GM12878 (cell line): ENCODE data around the gene GVQW3. TPM values are rescaled to one million over a fixed set of nuclear protein-coding genes. Genes with fewer than 3 reads are reported as not detected.

Source experiments
- ATF7 ChIP-seq: fragments of 450-650 bp; IDR thresholded peaks from 2 replicates; pipeline ENCODE4 v1.6.1; 2016; ENCODE audit warnings: low read depth, mild to moderate bottlenecking
- CHD1 ChIP-seq: IDR thresholded peaks from 2 replicates; pipeline ENCODE4 v1.6.1; 2012; ENCODE audit warnings: low read depth, low read length, improper control_type of control experiment
- MEF2A ChIP-seq: IDR thresholded peaks from 2 replicates; pipeline ENCODE4 v1.6.1; 2011; ENCODE audit warnings: low read depth, mild to moderate bottlenecking, low read length, moderate library complexity; ENCODE audit not compliant: insufficient read depth
- SRF ChIP-seq, 2 experiments: IDR thresholded peaks; 2 replicates each; pipeline ENCODE4 v1.6.1; 2011; ENCODE audit warnings: low read depth in 2 of 2, low read length in 2 of 2, mild to moderate bottlenecking in 1 of 2, moderate library complexity in 1 of 2
- polyA plus RNA-seq, 11 experiments: library from polyadenylated mRNA; depleted of rRNA in 4 of 11; unstranded in 6 of 11; stranded (reverse) in 5 of 11; fragments of >200 nt; fragmentation: Nextera tagmentation in 4 of 11; fragmentation: Illumina TruSeq in 1 of 11; extraction: Ambion mirVana in 4 of 11; extraction: Trizol in 1 of 11; gene quantifications; 1 replicate in 1 of 11; 2 replicates in 10 of 11; pipeline versions ENCODE4 v1.2.1 to v1.2.3, GENCODE V29; 2011 to 2016; ENCODE audit warnings: inconsistent platforms in 2 of 11, missing spikeins in 2 of 11, low read depth in 1 of 11
- total RNA-seq, 4 experiments: library from RNA; depleted of rRNA in 3 of 4; stranded (reverse); fragments of >200 nt in 3 of 4; fragmentation: Illumina TruSeq in 1 of 4; extraction: Trizol in 1 of 4; gene quantifications; 2 replicates each; pipeline versions ENCODE4 v1.2.1 to v1.2.3, GENCODE V29; 2013 to 2021
- TF ChIP-seq, protein P1 (sequence below): fragments of 450-650 bp; formaldehyde crosslinking; IDR thresholded peaks from 2 replicates; pipeline ENCODE4 v1.5.0; 2022; ENCODE audit warnings: mild to moderate bottlenecking, missing genetic modification characterization
- TF ChIP-seq, protein P2 (sequence below): fragments of 450-650 bp; IDR thresholded peaks from 2 replicates; pipeline ENCODE4 v1.6.1; 2016; ENCODE audit warnings: mild to moderate bottlenecking, moderate library complexity, borderline replicate concordance

The GVQW3 gene
- total and polyA plus RNA-seq, 10 of the 15 experiments (the other 5 are each of a cell fraction or from before 2014, with no cell fraction given): 0.13 to 3.3 (median 1.7) TPM

DNA sequence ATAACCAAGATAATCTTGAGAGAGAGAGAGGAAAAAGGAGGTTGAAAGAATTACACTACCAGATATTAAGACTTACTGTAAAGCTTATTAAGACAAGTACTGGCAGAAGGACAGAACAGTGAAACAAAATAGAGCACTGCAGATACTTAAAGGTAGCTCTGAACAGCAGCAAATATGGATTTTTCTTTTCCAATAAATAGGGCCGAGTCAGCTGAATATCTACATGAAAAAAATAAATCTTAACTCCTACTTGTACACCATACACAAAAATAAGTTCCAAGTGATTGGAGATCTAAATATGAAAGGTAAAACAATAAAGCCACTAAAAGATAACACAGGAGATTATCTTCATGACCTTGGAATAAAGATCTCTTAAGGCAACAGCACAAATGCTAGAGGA is 12.6 kb upstream of the GVQW3 start (continued):
- TF ChIP-seq, protein P1, sequence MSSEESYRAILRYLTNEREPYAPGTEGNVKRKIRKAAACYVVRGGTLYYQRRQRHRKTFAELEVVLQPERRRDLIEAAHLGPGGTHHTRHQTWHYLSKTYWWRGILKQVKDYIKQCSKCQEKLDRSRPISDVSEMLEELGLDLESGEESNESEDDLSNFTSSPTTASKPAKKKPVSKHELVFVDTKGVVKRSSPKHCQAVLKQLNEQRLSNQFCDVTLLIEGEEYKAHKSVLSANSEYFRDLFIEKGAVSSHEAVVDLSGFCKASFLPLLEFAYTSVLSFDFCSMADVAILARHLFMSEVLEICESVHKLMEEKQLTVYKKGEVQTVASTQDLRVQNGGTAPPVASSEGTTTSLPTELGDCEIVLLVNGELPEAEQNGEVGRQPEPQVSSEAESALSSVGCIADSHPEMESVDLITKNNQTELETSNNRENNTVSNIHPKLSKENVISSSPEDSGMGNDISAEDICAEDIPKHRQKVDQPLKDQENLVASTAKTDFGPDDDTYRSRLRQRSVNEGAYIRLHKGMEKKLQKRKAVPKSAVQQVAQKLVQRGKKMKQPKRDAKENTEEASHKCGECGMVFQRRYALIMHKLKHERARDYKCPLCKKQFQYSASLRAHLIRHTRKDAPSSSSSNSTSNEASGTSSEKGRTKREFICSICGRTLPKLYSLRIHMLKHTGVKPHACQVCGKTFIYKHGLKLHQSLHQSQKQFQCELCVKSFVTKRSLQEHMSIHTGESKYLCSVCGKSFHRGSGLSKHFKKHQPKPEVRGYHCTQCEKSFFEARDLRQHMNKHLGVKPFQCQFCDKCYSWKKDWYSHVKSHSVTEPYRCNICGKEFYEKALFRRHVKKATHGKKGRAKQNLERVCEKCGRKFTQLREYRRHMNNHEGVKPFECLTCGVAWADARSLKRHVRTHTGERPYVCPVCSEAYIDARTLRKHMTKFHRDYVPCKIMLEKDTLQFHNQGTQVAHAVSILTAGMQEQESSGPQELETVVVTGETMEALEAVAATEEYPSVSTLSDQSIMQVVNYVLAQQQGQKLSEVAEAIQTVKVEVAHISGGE (CRISPR knock-in tag): no peak
- no peak for TF ChIP-seq MEF2A
- TF ChIP-seq CHD1: no peak
- TF ChIP-seq ATF7: no peak
- TF ChIP-seq, protein P2, sequence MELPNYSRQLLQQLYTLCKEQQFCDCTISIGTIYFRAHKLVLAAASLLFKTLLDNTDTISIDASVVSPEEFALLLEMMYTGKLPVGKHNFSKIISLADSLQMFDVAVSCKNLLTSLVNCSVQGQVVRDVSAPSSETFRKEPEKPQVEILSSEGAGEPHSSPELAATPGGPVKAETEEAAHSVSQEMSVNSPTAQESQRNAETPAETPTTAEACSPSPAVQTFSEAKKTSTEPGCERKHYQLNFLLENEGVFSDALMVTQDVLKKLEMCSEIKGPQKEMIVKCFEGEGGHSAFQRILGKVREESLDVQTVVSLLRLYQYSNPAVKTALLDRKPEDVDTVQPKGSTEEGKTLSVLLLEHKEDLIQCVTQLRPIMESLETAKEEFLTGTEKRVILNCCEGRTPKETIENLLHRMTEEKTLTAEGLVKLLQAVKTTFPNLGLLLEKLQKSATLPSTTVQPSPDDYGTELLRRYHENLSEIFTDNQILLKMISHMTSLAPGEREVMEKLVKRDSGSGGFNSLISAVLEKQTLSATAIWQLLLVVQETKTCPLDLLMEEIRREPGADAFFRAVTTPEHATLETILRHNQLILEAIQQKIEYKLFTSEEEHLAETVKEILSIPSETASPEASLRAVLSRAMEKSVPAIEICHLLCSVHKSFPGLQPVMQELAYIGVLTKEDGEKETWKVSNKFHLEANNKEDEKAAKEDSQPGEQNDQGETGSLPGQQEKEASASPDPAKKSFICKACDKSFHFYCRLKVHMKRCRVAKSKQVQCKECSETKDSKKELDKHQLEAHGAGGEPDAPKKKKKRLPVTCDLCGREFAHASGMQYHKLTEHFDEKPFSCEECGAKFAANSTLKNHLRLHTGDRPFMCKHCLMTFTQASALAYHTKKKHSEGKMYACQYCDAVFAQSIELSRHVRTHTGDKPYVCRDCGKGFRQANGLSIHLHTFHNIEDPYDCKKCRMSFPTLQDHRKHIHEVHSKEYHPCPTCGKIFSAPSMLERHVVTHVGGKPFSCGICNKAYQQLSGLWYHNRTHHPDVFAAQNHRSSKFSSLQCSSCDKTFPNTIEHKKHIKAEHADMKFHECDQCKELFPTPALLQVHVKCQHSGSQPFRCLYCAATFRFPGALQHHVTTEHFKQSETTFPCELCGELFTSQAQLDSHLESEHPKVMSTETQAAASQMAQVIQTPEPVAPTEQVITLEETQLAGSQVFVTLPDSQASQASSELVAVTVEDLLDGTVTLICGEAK: no peak
- no peak for TF ChIP-seq SRF (IDR thresholded peaks at IDR 0.05; ENCODE audit: low read depth in 2 of 2, low read length in 2 of 2)
